NB4 (cell line): ENCODE measurements around the gene STARD3NL.

Experiments
- CTCF ChIP-seq: IDR thresholded peaks from one replicate; pipeline ENCODE4 v1.5.1; 2012; ENCODE audit warnings: low read depth, low read length
- MAX ChIP-seq: IDR thresholded peaks from 2 replicates; pipeline ENCODE4 v1.6.1; 2011; ENCODE audit warnings: low read depth, low read length
- POLR2A ChIP-seq: IDR thresholded peaks from 2 replicates; pipeline ENCODE4 v1.6.1; 2011; ENCODE audit warnings: mild to moderate bottlenecking; ENCODE audit not compliant: insufficient read length; ENCODE audit errors: extremely low read depth

GRCh38 chr7:38199154-38199553, 21.1 kb downstream of the STARD3NL start:
- TF ChIP-seq CTCF (no peak), POLR2A (no peak), MAX (no peak)
